Endothelial cell of umbilical vein (primary cell): ENCODE data around the gene CAMTA2. TPM values are rescaled to one million over a fixed set of nuclear protein-coding genes. Genes with fewer than 3 reads are reported as not detected.

Experiments used
- BruUV-seq: library from RNA; stranded (reverse); fragments of 400-500 nt; replicated peaks from 2 replicates; lab custom pipeline; 2021; lab: Mats Ljungman, UMichigan
- CTCF ChIA-PET: fragments of 300-600, 350-600 bp; sonication (Branson Sonifier 250); formaldehyde crosslinking; loops from one replicate; lab custom pipeline; 2021; ENCODE audit warnings: antibody characterized with exemption, inconsistent platforms; lab: Charles Lee
- POLR2A ChIA-PET: fragments of 300-600, 350-600 bp; sonication (Branson Sonifier 250); formaldehyde crosslinking; loops from one replicate; lab custom pipeline; 2021; ENCODE audit warnings: antibody characterized with exemption, inconsistent platforms; lab: Charles Lee
- DNase-seq: peaks from one replicate; pipeline ENCODE4 v3.0.0-alpha.2; 2011; ENCODE audit warnings: low read depth, low spot score
- FAIRE-seq: peaks from 2 replicates; lab custom pipeline; 2011; peaks lifted over from hg19 to GRCh38; lab: Jason Lieb, UNC
- H2AFZ ChIP-seq: 2 replicates; pipeline ENCODE4 v1.6.0; 2012; ENCODE audit warnings: low read depth, low read length, control low read depth, inconsistent platforms
- H3K27ac ChIP-seq: 2 replicates; pipeline ENCODE4 v1.5.1; 2011; ENCODE audit warnings: low read depth, mild to moderate bottlenecking, control low read depth, low read length, moderate library complexity; ENCODE audit not compliant: insufficient read depth
- H3K27me3 ChIP-seq, 2 experiments: 2 replicates each; pipeline versions ENCODE4 v1.6.0 to v1.6.1; 2011; ENCODE audit warnings: low read length in 2 of 2, mixed read lengths in 1 of 2; ENCODE audit not compliant: control insufficient read depth in 2 of 2, insufficient read depth in 2 of 2
- H3K36me3 ChIP-seq, 2 experiments: 2 replicates in 1 of 2; 3 replicates in 1 of 2; pipeline ENCODE4 v1.5.1; 2011; ENCODE audit warnings: low read length in 2 of 2, mild to moderate bottlenecking in 1 of 2, moderate library complexity in 1 of 2; ENCODE audit not compliant: control insufficient read depth in 2 of 2, insufficient read depth in 2 of 2; ENCODE audit errors: extremely low read depth in 1 of 2
- H3K4me1 ChIP-seq: 3 replicates; pipeline ENCODE4 v1.5.1; 2011; ENCODE audit warnings: mild to moderate bottlenecking, low read length; ENCODE audit not compliant: control insufficient read depth, insufficient read depth; ENCODE audit errors: extremely low read depth
- H3K4me2 ChIP-seq: 2 replicates; pipeline ENCODE4 v1.6.1; 2011; ENCODE audit warnings: low read length, control low read depth, mixed read lengths; ENCODE audit not compliant: insufficient read depth
- H3K4me3 ChIP-seq, 3 experiments: fragments of 200-600 bp in 1 of 3; sonication (generic), shearing (Covaris generic) in 1 of 3; replicated peaks in 1 of 3; 2 replicates each; pipeline ENCODE4 v1.5.1; 2011 to 2016; ENCODE audit warnings: control low read depth in 3 of 3, low read length in 3 of 3, mild to moderate bottlenecking in 2 of 3, inconsistent platforms in 1 of 3, low read depth in 1 of 3, moderate library complexity in 1 of 3; ENCODE audit not compliant: insufficient read depth in 1 of 3
- H3K79me2 ChIP-seq: 2 replicates; pipeline ENCODE4 v1.6.0; 2012; ENCODE audit warnings: low read length, inconsistent platforms; ENCODE audit not compliant: control insufficient read depth, insufficient read depth
- H3K9ac ChIP-seq: replicated peaks from 2 replicates; pipeline ENCODE3; 2011; ENCODE audit warnings: low read length, control low read depth; ENCODE audit not compliant: insufficient read depth; ENCODE audit errors: extremely low read depth
- H3K9me1 ChIP-seq: replicated peaks from 3 replicates; pipeline ENCODE4 v1.6.0; 2011; ENCODE audit warnings: mild to moderate bottlenecking, low read length; ENCODE audit not compliant: control insufficient read depth, insufficient read depth; ENCODE audit errors: extremely low read depth
- H3K9me3 ChIP-seq: replicated peaks from 2 replicates; pipeline ENCODE4 v1.5.1; 2012; ENCODE audit warnings: low read length, inconsistent platforms; ENCODE audit not compliant: control insufficient read depth, insufficient read depth
- H4K20me1 ChIP-seq: replicated peaks from 2 replicates; pipeline ENCODE3; 2011; ENCODE audit warnings: mild to moderate bottlenecking, low read length; ENCODE audit not compliant: control insufficient read depth, insufficient read depth; ENCODE audit errors: extremely low read depth
- CTCF ChIP-seq, 2 donors: IDR thresholded peaks; 1 replicate in 1 of 2; 2 replicates in 1 of 2; pipeline ENCODE4 v1.5.1; 2011; ENCODE audit warnings: low read length in 2 of 2, mild to moderate bottlenecking in 2 of 2, moderate library complexity in 2 of 2, control low read depth in 1 of 2, inconsistent platforms in 1 of 2, low read depth in 1 of 2; ENCODE audit not compliant: insufficient read depth in 1 of 2; ENCODE audit errors: extremely low read depth in 1 of 2
- EZH2 ChIP-seq: IDR thresholded peaks from 2 replicates; pipeline ENCODE4 v1.6.1; 2012; ENCODE audit warnings: borderline replicate concordance, low read depth, mild to moderate bottlenecking, moderate library complexity, low read length, inconsistent platforms; ENCODE audit not compliant: severe bottlenecking
- FOS ChIP-seq: IDR thresholded peaks from 2 replicates; pipeline ENCODE4 v1.6.1; 2011; ENCODE audit warnings: mild to moderate bottlenecking, low read length, moderate library complexity, borderline replicate concordance; ENCODE audit not compliant: insufficient read depth
- GATA2 ChIP-seq: IDR thresholded peaks from 2 replicates; pipeline ENCODE4 v1.7.0; 2011; ENCODE audit warnings: low read depth, mild to moderate bottlenecking, moderate library complexity, mixed read lengths, low read length; ENCODE audit not compliant: insufficient read length, insufficient read depth
- JUN ChIP-seq: IDR thresholded peaks from 2 replicates; pipeline ENCODE4 v1.6.1; 2011; ENCODE audit warnings: borderline replicate concordance, low read depth; ENCODE audit not compliant: insufficient read length, insufficient read depth
- MAX ChIP-seq: IDR thresholded peaks from 2 replicates; pipeline ENCODE4 v1.6.1; 2011; ENCODE audit not compliant: insufficient read depth, insufficient read length
- MYC ChIP-seq: IDR thresholded peaks from one replicate; pipeline ENCODE4 v1.6.1; 2011; ENCODE audit warnings: mild to moderate bottlenecking, low read depth, low read length
- POLR2A ChIP-seq: IDR thresholded peaks from 2 replicates; pipeline ENCODE4 v1.6.1; 2012; ENCODE audit warnings: low read depth, mild to moderate bottlenecking, control low read depth, low read length
- POLR2AphosphoS5 ChIP-seq: IDR thresholded peaks from 2 replicates; pipeline ENCODE4 v1.6.1; 2012; ENCODE audit warnings: low read depth, mild to moderate bottlenecking, control low read depth, low read length, moderate library complexity; ENCODE audit not compliant: insufficient read depth
- dilution Hi-C: fragments of 300-500 bp; cut with MboI; formaldehyde crosslinking; loops from one replicate; pipeline ENCODE4 v1.15.0; 2019; ENCODE audit warnings: low sequenced_read_pairs; ENCODE audit not compliant: extremely low pct_ligation_motif_present
- intact Hi-C: fragments of 100-400 bp; cut with micrococcal nuclease; formaldehyde crosslinking; loops from one replicate; pipeline ENCODE4 v1.10.0; 2022
- polyA plus RNA-seq, 4 experiments: library from polyadenylated mRNA; depleted of rRNA in 3 of 4; stranded (reverse) in 3 of 4; unstranded in 1 of 4; fragments of >200 nt; gene quantifications; 2 replicates each; pipeline versions ENCODE4 v1.2.1 to v1.2.3, GENCODE V29; 2011 to 2012; ENCODE audit warnings: missing spikeins in 1 of 4
- total RNA-seq: library from RNA; stranded (reverse); gene quantifications from 2 replicates; pipeline ENCODE4 v1.2.3, GENCODE V29; 2021

CAMTA2 gene
- total and polyA plus RNA-seq, 2 donors (not counting 3 experiments of a cell fraction or from before 2014, with no cell fraction given), result 33.8 to 51.0 TPM

- no peak overlapping the region for H3K27ac ChIP-seq
- peaks cover 35% of the 10 kb centered on the region for H3K4me1 ChIP-seq
- BruUV-seq, result no TSS peak
- intact Hi-C loops (loop anchor here (1.0 kb wide), 1 partner anchor 40 kb away; no protein-coding TSS in a partner anchor), dilution Hi-C loops (no loop called here)
- no peaks in the 10 kb centered on the region for H4K20me1 ChIP-seq
- peak overlapping the region; percentile 93 for H3K4me2 ChIP-seq
- peaks cover 73% of the 10 kb centered on the region for H3K79me2 ChIP-seq
- H2AFZ ChIP-seq, result no peak overlapping the region
- H3K27me3 ChIP-seq, result no peaks in the 10 kb centered on the region
- TF ChIP-seq MYC (no peak), FOS (no peak), CTCF (IDR thresholded peaks at IDR 0.05; ENCODE audit: extremely low read depth in 1 of 2, insufficient read depth in 1 of 2, low read depth in 1 of 2, low read length in 2 of 2) (no peak), MAX (no peak), GATA2 (no peak), POLR2AphosphoS5 (no peak), EZH2 (no peak), POLR2A (no peak), JUN (no peak)
- DNase-seq (no peak), FAIRE-seq (peak; percentile 35)
- no peaks in the 10 kb centered on the region for H3K9me1 ChIP-seq
- peak overlapping the region in 2 of 3 experiments; percentile 4 to 86 for H3K4me3 ChIP-seq
- H3K9ac ChIP-seq, result peak overlapping the region; percentile 7
- CTCF ChIA-PET, result interaction anchor here (0.9 to 2.0 kb wide), 3 partner anchors 21 to 42 kb away, joined by 3 to 8 read pairs (median 4); partner anchors contain the start of genes CAMTA2 and SPAG7
- no peaks in the 10 kb centered on the region for H3K9me3 ChIP-seq
- H3K36me3 ChIP-seq, result peaks cover 13 to 28% of the 10 kb centered on the region in 2 experiments
- POLR2A ChIA-PET, result interaction anchor here (1.7 kb wide), 1 partner anchor 21 kb away, joined by 5 read pairs; the partner anchor contains the start of gene SPAG7
Observed at GRCh38 chr17:4945944-4946280, 41.6 kb downstream of the CAMTA2 start.
